Measurements from ENCODE around the gene NT5E.
"Not testable (repeated sequence)": the region's sequence is repeated elsewhere in the genome, so short reads cannot be mapped to it uniquely, and the experiment has no call there.

NT5E gene

DNA sequence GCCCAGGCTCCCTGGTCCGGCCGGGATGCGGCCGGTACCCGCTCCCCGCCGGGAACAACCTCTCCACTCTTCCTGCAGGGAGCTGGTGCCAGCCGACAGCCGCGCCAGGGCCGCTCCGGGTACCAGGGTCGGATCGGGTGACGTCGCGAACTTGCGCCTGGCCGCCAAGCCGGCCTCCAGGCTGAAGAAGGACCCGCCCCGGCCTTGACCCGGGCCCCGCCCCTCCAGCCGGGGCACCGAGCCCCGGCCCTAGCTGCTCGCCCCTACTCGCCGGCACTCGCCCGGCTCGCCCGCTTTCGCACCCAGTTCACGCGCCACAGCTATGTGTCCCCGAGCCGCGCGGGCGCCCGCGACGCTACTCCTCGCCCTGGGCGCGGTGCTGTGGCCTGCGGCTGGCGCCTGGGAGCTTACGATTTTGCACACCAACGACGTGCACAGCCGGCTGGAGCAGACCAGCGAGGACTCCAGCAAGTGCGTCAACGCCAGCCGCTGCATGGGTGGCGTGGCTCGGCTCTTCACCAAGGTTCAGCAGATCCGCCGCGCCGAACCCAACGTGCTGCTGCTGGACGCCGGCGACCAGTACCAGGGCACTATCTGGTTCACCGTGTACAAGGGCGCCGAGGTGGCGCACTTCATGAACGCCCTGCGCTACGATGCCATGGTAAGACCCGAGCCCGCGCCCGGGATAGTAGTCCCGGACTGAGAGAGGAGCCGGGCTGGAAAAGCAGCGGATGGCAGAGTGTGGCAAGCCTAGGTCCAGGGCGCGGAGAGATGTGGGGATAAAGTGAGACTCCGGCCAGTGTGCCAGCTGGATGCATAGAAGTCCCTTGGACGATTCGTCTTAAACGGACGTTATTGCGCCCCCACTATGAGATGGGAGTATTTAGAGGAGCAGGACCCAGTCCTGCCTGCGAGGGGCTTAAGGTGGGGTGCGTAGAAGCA, at the start of gene NT5E:
NT5E (plus strand) TSS at position 266 of the 942 bp plus-strand sequence; CDS start at position 323, 57 bp downstream.
- DNase-seq (ENCODE audit: low read depth) = peak; percentile 65

- DNase-seq (ENCODE audit: low read depth) = no peak
Measured at GRCh38 chr6:85400331-85400730, 49.6 kb upstream of the NT5E start.

- no peak for DNase-seq (ENCODE audit: low read depth)
Measured at GRCh38 chr6:85401186-85402021, 48.5 kb upstream of the NT5E start.

- no peak for DNase-seq (ENCODE audit: low read depth)
Measured at GRCh38 chr6:85402071-85402470, 47.8 kb upstream of the NT5E start.

- no peak for DNase-seq (ENCODE audit: low read depth)
Measured at GRCh38 chr6:85402922-85403321, 47.0 kb upstream of the NT5E start.

DNA sequence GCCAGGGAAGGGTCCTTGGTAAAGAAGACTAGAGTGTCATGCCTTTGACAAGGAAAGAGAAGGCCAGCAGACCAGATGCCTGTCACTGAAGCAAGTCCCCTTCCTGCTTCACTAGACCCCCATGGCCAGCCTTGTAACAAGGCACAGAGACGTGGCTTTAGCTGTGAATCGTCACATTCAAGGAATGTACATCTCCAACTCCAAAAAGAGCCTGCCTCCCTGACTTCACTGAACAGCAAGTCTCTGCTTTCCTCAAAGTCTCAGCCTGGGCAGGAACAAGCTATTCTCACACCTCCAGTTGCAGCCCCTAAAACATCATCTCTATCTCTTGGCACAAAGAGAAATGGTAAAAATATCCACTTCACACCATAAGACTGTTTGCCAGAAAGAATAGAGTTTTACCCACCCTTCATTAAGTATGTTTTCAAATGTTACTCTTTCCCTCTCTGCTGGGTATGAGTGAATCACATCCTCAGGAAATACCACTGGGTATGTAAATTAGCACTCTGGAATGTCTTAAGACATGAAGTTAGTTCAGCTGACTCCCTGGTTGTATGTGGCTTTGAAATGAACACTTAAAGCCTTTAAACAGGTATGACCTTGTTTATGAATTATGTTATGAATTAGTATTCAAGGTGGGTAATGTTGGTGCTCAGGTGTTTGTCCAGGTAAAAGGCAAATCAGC, 46.4 kb upstream of the NT5E start:
- DNase-seq (ENCODE audit: low read depth) = peak; percentile 63

- not testable (repeated sequence) for DNase-seq (ENCODE audit: low read depth)
Measured at GRCh38 chr6:85404016-85404563, 45.8 kb upstream of the NT5E start.

GRCh38 chr6:85404564-85405174, 45.2 kb upstream of the NT5E start:
- DNase-seq (ENCODE audit: low read depth) = peak; percentile 90

DNA sequence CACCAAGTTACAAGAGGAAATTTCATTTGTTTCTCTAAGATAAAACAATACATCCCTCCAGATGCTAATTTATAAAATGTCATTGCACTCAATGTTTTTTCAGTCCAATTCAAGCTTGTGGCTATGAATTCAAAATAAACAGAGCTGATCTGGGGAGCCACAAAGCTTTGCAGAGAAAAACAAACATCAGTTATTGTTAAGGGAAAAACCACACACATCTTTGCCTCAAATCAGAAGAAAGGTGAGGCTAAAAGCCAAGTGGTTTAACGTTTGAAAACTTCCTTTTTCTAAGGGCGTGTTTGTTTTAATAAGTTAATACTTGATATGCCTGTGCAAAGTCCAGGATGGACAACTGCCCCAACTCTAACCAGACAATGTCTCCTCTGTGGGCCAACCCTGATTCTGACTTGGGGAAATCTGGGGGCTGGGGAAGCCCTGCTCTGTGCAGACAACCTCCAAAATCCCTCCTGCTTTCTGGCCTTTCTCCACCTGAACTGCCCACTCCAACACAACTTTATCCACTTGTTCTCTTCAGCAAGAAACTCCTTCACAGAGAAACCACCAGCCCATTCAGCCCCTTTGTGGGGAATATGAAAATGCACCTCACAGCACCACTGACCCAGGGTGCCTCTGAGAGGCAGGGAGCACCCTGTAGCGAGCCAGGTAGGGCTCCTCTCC, 44.6 kb upstream of the NT5E start:
- DNase-seq (ENCODE audit: low read depth) = no peak

- DNase-seq (ENCODE audit: low read depth) = no peak
Measured at GRCh38 chr6:85405853-85406198, 44.1 kb upstream of the NT5E start.

GRCh38 chr6:85406641-85407075, 43.2 kb upstream of the NT5E start:
- no peak for DNase-seq (ENCODE audit: low read depth)

- no peak for DNase-seq (ENCODE audit: low read depth)
Measured at GRCh38 chr6:85408039-85408438, 41.8 kb upstream of the NT5E start.

DNA sequence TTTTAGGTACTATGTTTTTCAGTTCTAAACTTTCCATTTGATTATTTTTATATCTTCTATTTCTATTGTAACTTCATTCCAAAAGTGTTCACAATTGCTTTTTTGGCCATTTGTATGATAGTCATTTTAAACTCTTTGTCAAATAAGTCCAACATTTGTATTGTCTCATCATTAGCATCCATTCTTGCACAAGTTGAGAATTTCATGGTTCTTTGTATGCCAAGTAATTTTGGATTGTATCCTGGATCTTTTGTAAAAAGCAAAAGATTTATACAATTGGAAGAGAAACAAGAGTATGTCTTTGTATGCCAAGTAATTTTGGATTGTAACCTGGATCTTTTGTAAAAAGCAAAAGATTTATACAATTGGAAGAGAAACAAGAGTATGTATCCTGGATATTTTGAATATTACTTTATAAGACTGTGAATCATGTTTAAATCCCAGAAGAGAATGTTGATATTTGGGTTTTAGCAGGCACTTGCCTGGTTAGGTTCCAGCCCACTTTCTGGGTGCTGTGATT, 36.9 kb upstream of the NT5E start:
- DNase-seq (ENCODE audit: low read depth) = no peak

GRCh38 chr6:85416049-85416448, 33.8 kb upstream of the NT5E start:
- no peak for DNase-seq (ENCODE audit: low read depth)

- no peak for DNase-seq (ENCODE audit: low read depth)
Measured at GRCh38 chr6:85416766-85417165, 33.1 kb upstream of the NT5E start.

DNA sequence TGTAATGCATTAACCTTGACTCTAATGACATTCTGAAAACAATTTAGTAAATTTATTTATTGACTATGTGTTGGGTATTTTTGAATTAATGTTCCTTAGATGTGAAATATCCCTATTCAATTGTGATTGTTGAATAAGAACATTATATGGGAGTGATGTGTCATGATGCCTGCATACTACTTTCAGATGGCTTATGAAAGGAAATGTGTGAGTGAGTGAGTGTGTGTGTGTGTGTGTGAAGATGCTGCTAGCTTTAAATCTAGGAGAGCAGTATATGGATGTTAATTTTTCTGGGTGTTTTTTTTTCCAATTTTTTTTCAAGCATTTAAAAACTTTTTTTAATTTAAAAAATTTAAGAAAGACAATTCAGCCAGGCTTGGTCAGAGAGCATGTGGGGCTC, 32.5 kb upstream of the NT5E start:
- DNase-seq (ENCODE audit: low read depth) = no peak

- DNase-seq (ENCODE audit: low read depth) = no peak
Measured at GRCh38 chr6:85418059-85418458, 31.8 kb upstream of the NT5E start.

- DNase-seq (ENCODE audit: low read depth) = no peak
Measured at GRCh38 chr6:85419046-85419759, 30.7 kb upstream of the NT5E start.

DNA sequence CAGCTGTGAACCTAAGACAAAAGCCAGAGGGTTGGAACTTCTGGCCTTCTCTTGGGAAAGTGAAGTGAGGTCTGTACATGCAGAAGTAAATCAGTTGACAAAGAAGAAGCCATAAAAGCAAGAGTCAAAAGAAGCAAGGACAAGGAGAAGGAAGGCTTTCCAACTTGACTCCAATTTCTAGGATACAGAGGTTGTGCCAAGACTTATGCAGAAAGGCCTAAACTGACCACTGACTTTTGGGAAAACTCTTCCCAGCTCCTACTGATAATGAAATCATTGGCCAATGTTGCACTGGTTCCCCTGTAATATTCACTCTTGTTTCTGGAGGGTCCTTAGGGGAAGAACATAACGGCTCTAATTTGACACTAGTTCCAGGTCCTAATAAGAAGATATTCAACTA, 29.3 kb upstream of the NT5E start:
- DNase-seq (ENCODE audit: low read depth) = no peak

DNA sequence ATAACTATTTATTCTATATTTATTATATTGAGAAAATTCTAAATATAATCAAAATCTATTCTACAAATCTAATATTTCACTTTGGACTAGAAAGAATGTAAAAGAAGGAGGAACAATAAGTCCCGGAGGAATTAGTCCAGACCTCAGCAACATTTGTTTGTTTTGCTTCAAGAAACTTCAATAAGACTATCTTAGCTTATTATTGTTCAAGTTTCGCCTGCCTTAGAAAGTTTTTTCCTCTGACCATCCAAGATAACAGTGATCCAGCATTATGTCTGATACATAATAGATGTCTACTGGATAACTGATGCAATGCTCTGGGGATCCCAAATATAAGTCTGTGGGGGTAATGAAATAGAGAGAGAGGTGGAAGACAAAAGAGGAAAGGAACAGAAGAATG, 28.7 kb upstream of the NT5E start:
- no peak for DNase-seq (ENCODE audit: low read depth)

Measured in fibroblast of the conjunctiva (primary cell).